Measurements from ENCODE around the gene YPEL1.
"Not testable (repeated sequence)": the region's sequence is repeated elsewhere in the genome, so short reads cannot be mapped to it uniquely, and the experiment has no call there.

YPEL1 gene

GRCh38 chr22:21759646-21760376 is 24.2 kb upstream of the YPEL1 start:
- ATAC-seq: no peak
- Mint-ChIP-seq H3K4me1 (peaks cover 29% of the 10 kb centered on the region), H3K36me3 (peaks cover 44% of the 10 kb centered on the region), H3K9me3 (no peaks in the 10 kb centered on the region), H3K4me3 (no peak overlapping the region), H3K27me3 (no peaks in the 10 kb centered on the region), H3K27ac (no peak overlapping the region)

DNA sequence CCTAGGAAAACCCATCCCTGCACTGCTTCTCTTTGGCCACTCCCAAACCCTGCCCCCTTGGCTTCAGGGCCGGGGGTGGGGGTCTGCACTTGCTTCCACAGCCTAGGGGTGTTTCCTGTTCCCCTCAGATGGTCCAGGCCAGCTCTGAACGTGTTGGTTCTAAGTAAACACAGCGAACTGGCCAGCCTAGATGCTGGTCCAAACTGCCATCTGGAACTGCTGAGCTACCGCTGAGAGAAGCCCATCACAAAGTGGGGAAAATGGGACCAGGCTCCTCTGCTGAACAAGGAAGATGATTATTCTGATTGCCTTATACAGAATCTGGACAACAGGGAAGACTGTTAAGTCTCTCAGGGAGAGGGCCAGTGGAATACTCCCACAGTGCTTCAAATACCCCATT is 23.5 kb upstream of the YPEL1 start:
- Mint-ChIP-seq H3K27me3 (no peaks in the 10 kb centered on the region), H3K27ac (no peak overlapping the region), H3K9me3 (no peaks in the 10 kb centered on the region), H3K4me3 (no peak overlapping the region), H3K36me3 (peaks cover 37% of the 10 kb centered on the region), H3K4me1 (peaks cover 35% of the 10 kb centered on the region)
- ATAC-seq: no peak

GRCh38 chr22:21758091-21758864 is 22.7 kb upstream of the YPEL1 start:
- Mint-ChIP-seq H3K27me3 (no peaks in the 10 kb centered on the region), H3K27ac (no peak overlapping the region), H3K4me1 (peaks cover 28% of the 10 kb centered on the region), H3K36me3 (peaks cover 28% of the 10 kb centered on the region), H3K9me3 (no peaks in the 10 kb centered on the region), H3K4me3 (no peak overlapping the region)
- no peak for ATAC-seq

- H3K4me3 Mint-ChIP-seq: no peak overlapping the region
- peak overlapping the region; percentile 8 for H3K27ac Mint-ChIP-seq
- no peaks in the 10 kb centered on the region for H3K9me3 Mint-ChIP-seq
- peak; percentile 91 for ATAC-seq
- H3K36me3 Mint-ChIP-seq: peaks cover 20% of the 10 kb centered on the region
- H3K4me1 Mint-ChIP-seq: peaks cover 23% of the 10 kb centered on the region
- H3K27me3 Mint-ChIP-seq: no peaks in the 10 kb centered on the region
These were observed 20.3 kb upstream of the YPEL1 start for GRCh38 chr22:21755851-21756284.

GRCh38 chr22:21754523-21754922 is 18.9 kb upstream of the YPEL1 start:
- Mint-ChIP-seq H3K9me3 (no peaks in the 10 kb centered on the region), H3K36me3 (peaks cover 20% of the 10 kb centered on the region), H3K4me1 (peaks cover 23% of the 10 kb centered on the region), H3K4me3 (no peak overlapping the region), H3K27ac (peak overlapping the region; percentile 8), H3K27me3 (no peaks in the 10 kb centered on the region)
- ATAC-seq: peak; percentile 76

GRCh38 chr22:21753374-21754111 is 17.9 kb upstream of the YPEL1 start:
- ATAC-seq: no peak
- H3K36me3 Mint-ChIP-seq: peaks cover 14% of the 10 kb centered on the region
- no peaks in the 10 kb centered on the region for H3K27me3 Mint-ChIP-seq
- no peaks in the 10 kb centered on the region for H3K9me3 Mint-ChIP-seq
- peaks cover 23% of the 10 kb centered on the region for H3K4me1 Mint-ChIP-seq
- H3K4me3 Mint-ChIP-seq: no peak overlapping the region
- no peak overlapping the region for H3K27ac Mint-ChIP-seq

- Mint-ChIP-seq H3K4me1 (peaks cover 23% of the 10 kb centered on the region), H3K36me3 (peaks cover 8% of the 10 kb centered on the region)
These were observed 16.7 kb upstream of the YPEL1 start for GRCh38 chr22:21752276-21752675.

DNA sequence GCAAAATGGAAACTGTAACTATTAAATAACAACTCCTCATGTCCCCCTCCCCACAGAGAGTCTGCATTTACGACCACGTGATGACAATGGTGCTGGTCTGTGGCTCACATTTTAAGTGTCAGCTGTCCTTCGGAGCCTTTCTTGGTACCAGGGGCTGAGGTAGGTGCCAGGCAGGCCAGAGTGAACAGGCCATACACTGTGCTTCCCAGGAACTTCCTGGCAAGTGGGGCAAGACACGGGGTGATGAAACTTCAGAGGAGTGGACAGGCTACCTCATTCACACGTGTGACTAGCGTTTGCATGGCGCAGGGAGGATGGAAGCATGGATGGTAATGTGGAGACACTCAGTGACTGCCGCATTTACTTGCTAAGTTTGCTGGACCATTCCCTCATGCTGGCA is 10.4 kb upstream of the YPEL1 start:
- H3K9me3 Mint-ChIP-seq: no peaks in the 10 kb centered on the region
- ATAC-seq: no peak
- H3K27me3 Mint-ChIP-seq: no peaks in the 10 kb centered on the region
- H3K4me1 Mint-ChIP-seq: no peaks in the 10 kb centered on the region
- no peak overlapping the region for H3K4me3 Mint-ChIP-seq
- no peak overlapping the region for H3K27ac Mint-ChIP-seq
- no peaks in the 10 kb centered on the region for H3K36me3 Mint-ChIP-seq

More at GRCh38 chr22:21752276-21752675, 16.7 kb upstream of the YPEL1 start:
- Mint-ChIP-seq H3K27ac (peak overlapping the region; percentile 27), H3K9me3 (no peaks in the 10 kb centered on the region), H3K4me3 (no peak overlapping the region), H3K27me3 (no peaks in the 10 kb centered on the region)
- ATAC-seq: no peak

- not testable (repeated sequence) for H3K27ac Mint-ChIP-seq, H3K36me3 Mint-ChIP-seq, ATAC-seq, H3K9me3 Mint-ChIP-seq, H3K4me3 Mint-ChIP-seq, H3K27me3 Mint-ChIP-seq, H3K4me1 Mint-ChIP-seq
These were observed 9.3 kb upstream of the YPEL1 start for GRCh38 chr22:21744917-21745316.

- no peak overlapping the region for H3K27ac Mint-ChIP-seq
- H3K27me3 Mint-ChIP-seq: no peaks in the 10 kb centered on the region
- H3K4me3 Mint-ChIP-seq: no peak overlapping the region
- no peaks in the 10 kb centered on the region for H3K36me3 Mint-ChIP-seq
- H3K4me1 Mint-ChIP-seq: no peaks in the 10 kb centered on the region
- H3K9me3 Mint-ChIP-seq: no peaks in the 10 kb centered on the region
- ATAC-seq: no peak
These were observed 6.2 kb upstream of the YPEL1 start for GRCh38 chr22:21741790-21742189.

GRCh38 chr22:21741059-21741458 is 5.5 kb upstream of the YPEL1 start:
- no peaks in the 10 kb centered on the region for H3K9me3 Mint-ChIP-seq
- no peaks in the 10 kb centered on the region for H3K4me1 Mint-ChIP-seq
- H3K27ac Mint-ChIP-seq: no peak overlapping the region
- H3K27me3 Mint-ChIP-seq: no peaks in the 10 kb centered on the region
- no peak overlapping the region for H3K4me3 Mint-ChIP-seq
- ATAC-seq: no peak
- H3K36me3 Mint-ChIP-seq: no peaks in the 10 kb centered on the region

GRCh38 chr22:21739828-21740377 is 4.3 kb upstream of the YPEL1 start:
- Mint-ChIP-seq H3K36me3 (no peaks in the 10 kb centered on the region), H3K27me3 (no peaks in the 10 kb centered on the region), H3K4me1 (peaks cover 3% of the 10 kb centered on the region), H3K9me3 (no peaks in the 10 kb centered on the region), H3K4me3 (no peak overlapping the region), H3K27ac (no peak overlapping the region)
- no peak for ATAC-seq

GRCh38 chr22:21738966-21739365 is 3.4 kb upstream of the YPEL1 start:
- ATAC-seq: no peak
- Mint-ChIP-seq H3K4me1 (peaks cover 12% of the 10 kb centered on the region), H3K4me3 (no peak overlapping the region), H3K36me3 (no peaks in the 10 kb centered on the region), H3K27ac (no peak overlapping the region), H3K27me3 (no peaks in the 10 kb centered on the region), H3K9me3 (no peaks in the 10 kb centered on the region)

- no peaks in the 10 kb centered on the region for H3K27me3 Mint-ChIP-seq
- H3K27ac Mint-ChIP-seq: no peak overlapping the region
- H3K4me1 Mint-ChIP-seq: peaks cover 20% of the 10 kb centered on the region
- no peaks in the 10 kb centered on the region for H3K36me3 Mint-ChIP-seq
- no peak for ATAC-seq
- no peak overlapping the region for H3K4me3 Mint-ChIP-seq
- no peaks in the 10 kb centered on the region for H3K9me3 Mint-ChIP-seq
These were observed 2.5 kb upstream of the YPEL1 start for GRCh38 chr22:21738081-21738480.

- no peak overlapping the region for H3K27ac Mint-ChIP-seq
- peaks cover 25% of the 10 kb centered on the region for H3K4me1 Mint-ChIP-seq
- no peaks in the 10 kb centered on the region for H3K36me3 Mint-ChIP-seq
- no peaks in the 10 kb centered on the region for H3K27me3 Mint-ChIP-seq
- no peaks in the 10 kb centered on the region for H3K9me3 Mint-ChIP-seq
- ATAC-seq: no peak
- H3K4me3 Mint-ChIP-seq: no peak overlapping the region
These were observed 1.4 kb upstream of the YPEL1 start for GRCh38 chr22:21736948-21737347.
